GM18867 (cell line): Measurements from ENCODE around the gene DNASE1L3.
A peak's percentile ranks its signal among the peaks of the same experiment; 100 is the strongest.

Experiments
- ATAC-seq: cut with Tn5 transposase; IDR thresholded peaks from one replicate; pipeline ENCODE4 v1.9.1; 2021; ENCODE audit warnings: mild to moderate bottlenecking, moderate library complexity; ENCODE audit not compliant: unreplicated experiment

The DNASE1L3 gene

DNA sequence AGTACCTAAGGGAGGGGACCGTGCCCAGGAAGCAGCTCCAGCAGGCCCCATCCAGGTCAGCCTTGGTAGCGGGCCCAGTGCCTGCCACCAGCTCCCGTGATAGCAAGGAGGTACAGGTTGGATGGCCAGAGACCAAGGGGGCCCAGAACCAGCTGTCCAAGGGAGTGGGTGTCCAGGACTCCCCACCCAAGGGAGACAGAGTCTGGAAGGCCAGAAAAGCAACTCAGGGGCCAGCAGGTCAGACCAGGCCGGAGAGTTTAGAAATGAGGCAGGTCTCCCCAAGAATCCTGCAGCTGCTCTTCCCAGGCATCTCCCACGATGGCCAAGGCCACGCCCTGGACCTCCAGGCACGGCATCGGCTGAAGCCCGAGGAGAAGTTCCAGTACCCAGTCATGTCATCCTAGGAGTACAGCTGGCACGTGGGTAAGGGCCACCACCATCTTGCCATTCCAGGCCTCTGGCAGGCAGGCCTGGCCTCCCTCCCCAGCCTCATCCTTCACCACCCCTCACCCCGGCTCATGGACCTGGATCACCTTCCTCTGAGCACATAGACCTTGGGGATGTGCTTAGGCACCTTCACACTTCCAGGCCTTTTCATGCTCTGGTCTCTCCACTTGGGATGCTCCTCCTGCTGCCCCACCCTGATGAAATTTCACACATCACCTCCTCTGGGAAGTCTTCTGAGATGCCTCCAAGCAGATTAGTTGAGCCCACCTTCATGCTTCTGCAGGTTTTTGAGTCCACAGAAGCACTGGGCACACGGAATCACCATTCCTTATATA lies 30.5 kb downstream of the DNASE1L3 start:
- no peak for ATAC-seq

DNA sequence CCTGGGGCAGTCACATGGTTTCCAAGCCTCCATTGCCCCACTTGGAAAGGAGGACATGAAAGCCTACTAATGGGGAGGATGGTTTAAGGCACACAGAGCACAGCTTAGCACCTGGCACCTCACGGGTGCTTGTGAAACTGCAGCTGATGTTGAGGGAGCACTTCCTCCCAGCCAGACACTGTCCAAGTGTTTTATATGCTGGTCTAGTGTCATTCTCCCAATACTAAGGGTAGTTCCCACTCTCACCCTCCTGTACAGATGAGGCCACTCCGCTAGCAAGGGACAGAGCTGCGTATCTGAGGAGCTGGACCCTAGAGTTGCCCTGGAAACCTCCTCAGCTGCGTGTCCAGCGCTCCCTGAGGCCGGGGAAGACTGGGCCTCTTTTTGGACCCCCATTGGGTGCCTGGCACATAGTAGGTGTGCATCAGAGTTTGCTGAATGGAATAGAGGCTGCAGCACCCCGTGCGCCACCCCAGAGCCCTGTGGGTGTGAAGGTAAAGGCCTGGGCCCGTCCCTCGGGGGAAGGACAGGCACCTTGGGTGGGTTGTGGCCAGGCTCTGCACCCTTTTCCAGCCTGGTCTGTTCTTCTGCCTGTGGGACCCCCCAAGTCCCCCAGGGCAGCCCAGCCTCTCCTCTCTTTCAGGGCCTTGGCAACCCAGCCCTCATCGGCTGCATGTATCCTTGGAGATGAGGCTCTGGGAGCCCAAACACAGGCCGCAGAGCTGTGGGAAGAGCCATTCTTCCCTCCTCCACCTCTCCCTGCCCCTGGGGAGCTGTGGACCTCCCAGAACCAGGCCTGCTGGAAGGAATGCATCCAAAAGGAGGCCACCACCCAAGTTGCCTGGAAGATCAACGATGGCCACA lies 31.3 kb downstream of the DNASE1L3 start:
- ATAC-seq, result no peak

DNA sequence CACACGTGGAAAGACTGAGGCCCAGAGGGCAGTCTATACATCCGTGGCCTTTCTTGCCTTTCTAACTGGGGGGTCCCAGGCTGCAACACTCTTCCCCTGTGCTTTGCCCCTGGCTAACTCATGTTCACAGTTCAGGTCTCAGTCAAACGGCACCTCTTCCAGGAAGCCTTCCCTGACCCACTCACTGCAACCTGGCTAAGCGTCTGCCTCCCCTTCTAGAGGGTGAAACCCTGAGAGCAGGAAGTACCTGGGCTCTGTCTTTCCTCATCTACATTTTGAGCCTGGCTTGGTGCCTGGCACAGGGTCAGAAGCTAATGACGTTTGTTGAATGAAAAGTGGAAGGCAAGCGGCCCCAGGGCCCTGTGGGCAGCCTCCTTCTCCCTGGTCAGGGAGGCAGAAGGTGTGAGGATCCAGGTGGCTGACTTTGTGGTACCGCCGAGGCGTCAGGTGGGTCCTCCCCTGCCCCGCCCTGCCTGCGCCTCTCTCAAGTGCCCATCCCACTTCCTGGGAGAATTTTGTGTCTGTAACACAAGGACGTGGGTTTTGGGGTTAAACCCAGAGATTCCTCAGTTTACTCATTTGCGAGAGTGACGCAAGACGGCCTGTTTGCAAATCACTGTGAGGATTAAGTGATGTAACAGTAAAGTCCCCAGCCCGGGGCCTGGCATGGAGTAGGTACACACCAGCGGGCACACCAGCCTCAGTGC lies 32.1 kb downstream of the DNASE1L3 start:
- no peak for ATAC-seq

DNA sequence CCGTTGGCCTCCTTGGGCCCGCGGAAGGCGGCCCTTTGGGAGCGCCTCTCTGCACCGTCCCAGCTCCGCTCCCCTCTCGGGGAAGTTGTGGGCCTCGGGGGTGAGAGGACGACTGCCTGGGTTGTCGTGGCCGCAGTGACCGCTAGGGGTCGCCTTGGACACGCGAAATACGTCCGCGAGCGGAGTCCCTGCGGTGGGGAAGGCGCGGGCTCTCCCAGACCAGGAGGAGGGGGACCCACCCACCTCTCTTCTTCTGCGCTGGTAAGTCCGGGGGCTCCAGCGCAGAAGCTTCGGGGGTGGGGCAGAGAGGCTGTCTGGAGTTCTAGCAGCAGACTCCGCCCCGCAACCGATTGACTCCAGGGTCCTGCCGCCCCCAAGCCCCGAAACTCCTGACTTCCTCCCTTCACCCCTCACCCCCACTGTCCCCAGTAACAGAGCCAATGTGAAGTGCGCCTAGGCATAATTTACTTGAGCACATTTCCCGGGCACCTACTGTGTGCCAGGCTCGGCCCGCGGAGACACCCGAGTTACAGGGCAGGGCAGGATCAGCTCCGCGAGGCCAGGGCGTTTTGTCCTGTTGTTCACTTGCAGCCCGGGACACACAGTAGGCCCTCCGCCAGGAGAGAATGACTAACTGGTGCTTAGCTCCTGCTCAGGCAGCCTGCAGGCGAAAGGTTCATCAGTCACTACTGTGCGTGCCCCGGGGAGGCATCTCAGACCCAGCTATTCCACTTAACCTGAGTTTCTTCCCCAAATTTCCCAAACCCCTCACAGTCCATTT lies 32.8 kb downstream of the DNASE1L3 start:
- peak; percentile 82 for ATAC-seq

DNA sequence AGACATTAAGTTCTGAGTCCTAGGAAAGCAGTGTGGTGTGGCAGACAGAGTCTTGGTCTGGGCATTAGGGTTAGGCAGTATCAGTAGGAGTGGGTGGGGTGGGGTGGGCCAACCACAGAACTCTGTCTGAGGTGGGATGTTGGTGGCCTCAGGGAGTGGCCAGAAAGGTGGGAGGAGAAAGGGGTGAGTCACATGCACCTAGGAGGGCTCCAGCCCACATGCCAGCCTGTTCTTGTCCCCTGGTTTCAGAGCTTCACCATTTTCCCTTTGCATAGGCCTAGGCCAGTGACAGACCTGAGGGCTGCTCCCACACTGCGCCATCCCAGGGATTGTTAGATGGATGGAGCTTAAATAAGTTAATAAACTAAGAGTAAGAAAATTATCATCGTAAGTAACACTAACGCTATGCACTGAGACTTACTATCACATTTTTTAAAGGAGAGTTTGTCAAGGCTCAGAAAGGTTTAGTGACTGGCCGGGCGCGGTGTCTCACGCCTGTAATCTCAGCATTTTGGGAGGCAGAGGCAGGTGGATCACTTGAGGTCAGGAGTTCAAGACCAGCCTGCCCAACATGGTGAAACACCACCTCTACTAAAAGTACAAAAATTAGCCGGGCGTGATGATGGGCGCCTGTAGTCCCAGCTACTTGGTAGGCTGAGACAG lies 33.8 kb downstream of the DNASE1L3 start:
- ATAC-seq, result no peak

DNA sequence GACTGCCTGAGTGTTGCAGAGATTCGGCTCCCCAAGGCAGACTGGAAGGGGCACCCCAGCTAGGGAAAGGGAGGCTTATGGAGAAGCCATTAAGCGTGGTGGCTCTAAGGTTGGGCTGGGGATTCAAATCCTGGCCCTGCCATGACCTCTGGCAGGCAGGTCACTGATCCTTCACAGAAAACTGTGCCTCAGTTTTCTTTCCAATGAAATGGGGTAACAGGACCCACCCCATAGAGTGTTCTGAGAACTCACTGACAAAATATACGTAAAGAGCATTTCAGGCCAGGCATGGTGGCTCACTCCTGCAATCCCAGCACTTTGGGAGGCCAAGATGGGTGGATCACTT lies 34.6 kb downstream of the DNASE1L3 start:
- no peak for ATAC-seq

DNA sequence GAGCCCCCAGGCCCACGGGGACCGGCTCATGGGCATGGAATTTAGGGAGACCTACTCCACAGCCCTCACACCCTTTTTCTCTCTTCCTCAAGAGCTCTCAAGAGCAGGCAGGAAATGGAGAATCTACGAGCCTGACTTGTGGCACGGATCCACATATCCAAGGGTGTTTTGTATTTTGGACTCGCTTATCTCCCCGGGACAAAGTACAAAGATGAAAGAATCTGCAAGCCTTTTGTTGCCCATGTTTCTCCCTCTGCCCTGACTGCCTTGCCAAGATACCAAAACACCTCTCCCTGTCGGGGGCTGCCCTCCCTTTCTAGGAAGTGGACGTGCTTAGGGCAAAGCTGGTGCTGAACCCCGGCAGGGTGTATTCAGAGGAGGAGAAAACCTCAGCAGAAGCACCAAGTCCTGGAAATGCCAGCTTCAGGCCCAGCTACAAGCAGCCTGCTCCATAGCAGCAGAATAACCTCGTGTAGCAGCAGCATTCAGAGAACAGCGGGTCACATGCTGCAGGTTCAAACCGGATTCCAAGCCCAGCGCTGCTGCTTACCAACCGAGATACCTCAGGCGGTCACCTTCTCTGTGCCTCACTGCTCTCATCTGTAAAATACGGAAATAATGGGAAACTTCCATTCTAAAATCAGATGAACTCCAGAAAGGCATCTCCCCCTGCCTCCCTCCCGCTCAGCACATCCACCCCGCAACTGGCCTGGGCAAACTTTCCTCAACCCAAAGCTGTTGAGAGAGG lies 35.2 kb downstream of the DNASE1L3 start:
- ATAC-seq, result no peak

DNA sequence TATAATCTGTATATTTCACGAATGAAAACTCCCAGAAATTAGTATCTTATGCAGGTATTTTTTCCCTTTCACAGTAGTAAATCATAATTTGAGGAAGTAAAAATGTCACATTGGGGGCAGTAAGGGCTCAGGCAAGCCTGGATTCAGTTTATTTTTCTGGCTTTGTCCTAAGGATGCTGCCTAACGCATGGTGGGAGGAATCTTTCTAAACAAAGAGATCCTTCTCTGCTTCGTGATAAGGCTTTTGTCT lies 35.7 kb downstream of the DNASE1L3 start:
- no peak for ATAC-seq

DNA sequence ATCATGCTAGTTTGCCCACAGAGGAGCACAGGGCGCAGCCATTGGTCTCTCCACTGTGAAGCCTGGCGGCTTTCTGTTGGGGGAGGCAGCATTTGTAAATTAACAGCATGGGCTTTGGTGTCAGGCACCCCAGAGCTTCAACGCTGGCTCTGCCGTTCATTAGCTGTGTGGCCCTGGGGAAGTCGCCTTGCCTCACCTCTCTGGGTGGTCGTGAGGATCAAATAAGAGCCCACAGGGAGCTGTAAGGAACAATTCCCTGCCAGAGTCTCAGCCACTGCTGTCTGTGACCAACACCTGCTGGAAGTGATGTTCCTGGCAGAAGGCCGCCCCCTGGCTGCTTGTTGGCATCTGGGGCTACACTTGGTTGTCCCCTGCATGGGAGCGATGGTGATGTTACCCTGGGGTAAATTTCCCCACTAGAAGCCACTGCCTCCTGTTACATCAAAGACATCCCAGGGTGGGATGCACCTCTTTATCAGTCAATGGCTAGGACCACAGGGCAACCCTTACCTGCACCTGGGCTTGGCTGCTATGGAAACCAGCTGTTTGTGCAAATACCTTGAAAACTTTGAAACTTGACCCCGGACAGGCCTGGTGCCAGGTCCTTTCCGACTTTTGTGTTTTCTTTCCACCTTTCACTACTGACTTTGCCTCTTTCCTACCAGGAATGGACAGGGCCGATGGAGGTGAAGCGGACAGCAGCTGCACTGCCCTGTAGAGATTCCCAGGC lies 36.9 kb downstream of the DNASE1L3 start:
- peak; percentile 50 for ATAC-seq

DNA sequence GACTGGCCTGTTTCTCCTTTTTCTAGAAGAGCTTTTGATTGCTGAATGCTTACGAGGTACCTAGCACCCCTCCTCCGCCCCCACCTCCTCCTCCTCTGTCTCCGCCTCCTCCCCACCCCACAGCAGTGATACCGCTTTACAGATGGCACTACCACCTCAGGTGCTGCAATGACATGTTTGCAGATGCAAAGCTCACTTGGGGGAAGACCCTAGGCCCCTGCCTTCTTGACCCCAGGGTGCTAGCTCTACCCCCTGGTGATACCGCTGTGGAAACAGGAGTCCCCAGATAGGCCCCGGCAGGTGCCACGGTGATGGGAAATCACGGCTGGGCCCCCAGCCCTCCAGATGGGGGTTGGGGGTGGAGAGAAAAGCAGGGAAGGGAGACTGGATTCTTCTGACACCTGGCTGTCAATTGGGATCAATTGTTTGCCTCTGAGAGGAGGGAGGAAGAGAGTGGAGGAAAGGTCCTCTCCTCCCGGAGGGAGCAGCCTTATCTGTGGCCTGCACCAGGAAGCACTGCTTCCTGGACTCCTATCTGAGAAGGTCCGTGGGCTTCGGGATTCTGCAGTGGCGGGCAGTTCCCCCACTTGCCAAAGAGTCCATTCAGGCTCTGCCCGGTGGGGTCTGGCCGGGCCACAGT lies 37.6 kb downstream of the DNASE1L3 start:
- ATAC-seq, result no peak

DNA sequence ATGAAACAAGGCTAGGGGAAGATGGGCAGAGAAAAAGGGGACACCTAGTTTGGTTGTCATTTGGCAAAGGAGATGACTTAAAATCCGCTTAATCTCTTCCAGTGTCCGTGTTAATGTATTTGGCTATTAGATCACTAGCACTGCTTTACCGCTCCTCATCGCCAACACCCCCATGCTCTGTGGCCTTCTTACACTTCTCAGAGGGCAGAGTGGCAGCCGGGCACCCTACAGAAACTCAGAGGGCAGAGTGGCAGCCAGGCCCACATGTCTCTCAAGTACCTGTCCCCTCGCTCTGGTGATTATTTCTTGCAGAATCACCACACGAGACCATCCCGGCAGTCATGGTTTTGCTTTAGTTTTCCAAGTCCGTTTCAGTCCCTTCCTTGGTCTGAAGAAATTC lies 39.6 kb downstream of the DNASE1L3 start:
- ATAC-seq, result no peak

DNA sequence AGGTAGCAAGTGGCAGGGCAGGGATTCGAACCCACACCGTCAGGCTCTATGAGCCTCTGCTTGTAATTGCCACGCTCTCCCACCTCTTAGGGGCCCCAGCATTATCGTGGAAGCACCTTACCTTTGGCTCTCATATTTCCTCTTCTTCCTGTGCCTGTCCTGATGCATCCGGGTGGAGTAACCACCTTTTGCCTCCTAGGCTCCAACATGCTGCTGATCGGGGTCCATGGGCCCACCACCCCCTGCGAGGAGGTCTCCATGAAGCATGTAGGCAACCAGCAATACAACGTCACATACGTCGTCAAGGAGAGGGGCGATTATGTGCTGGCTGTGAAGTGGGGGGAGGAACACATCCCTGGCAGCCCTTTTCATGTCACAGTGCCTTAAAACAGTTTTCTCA lies 40.4 kb downstream of the DNASE1L3 start:
- ATAC-seq, result no peak

DNA sequence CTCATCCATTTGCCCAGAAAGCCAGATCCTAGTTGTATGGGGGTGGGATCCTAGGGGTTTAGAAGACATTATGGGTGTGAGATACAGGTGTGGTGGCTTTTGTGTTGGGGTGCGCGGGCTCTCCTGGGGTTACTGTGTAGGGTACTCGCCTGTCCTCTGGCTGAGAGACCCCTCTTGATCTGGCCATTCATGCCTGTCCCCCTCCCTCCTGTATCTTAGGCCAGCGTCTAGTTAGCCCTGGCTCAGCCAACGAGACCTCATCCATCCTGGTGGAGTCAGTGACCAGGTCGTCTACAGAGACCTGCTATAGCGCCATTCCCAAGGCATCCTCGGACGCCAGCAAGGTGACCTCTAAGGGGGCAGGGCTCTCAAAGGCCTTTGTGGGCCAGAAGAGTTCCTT lies 41.4 kb downstream of the DNASE1L3 start:
- ATAC-seq, result no peak

DNA sequence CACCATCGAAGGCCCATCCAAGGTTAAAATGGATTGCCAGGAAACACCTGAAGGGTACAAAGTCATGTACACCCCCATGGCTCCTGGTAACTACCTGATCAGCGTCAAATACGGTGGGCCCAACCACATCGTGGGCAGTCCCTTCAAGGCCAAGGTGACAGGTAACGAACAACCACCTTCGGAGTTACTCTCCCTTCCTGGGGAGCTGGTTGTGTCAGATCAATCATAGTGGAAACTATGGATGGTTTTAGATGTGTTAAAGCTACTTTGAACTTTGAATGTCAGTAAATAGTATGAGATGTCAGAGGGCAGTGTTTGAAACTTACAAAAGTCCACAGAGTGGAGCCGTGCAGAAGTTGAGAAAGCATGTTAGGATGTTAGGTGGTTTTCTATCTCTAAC lies 42.3 kb downstream of the DNASE1L3 start:
- ATAC-seq, result no peak

DNA sequence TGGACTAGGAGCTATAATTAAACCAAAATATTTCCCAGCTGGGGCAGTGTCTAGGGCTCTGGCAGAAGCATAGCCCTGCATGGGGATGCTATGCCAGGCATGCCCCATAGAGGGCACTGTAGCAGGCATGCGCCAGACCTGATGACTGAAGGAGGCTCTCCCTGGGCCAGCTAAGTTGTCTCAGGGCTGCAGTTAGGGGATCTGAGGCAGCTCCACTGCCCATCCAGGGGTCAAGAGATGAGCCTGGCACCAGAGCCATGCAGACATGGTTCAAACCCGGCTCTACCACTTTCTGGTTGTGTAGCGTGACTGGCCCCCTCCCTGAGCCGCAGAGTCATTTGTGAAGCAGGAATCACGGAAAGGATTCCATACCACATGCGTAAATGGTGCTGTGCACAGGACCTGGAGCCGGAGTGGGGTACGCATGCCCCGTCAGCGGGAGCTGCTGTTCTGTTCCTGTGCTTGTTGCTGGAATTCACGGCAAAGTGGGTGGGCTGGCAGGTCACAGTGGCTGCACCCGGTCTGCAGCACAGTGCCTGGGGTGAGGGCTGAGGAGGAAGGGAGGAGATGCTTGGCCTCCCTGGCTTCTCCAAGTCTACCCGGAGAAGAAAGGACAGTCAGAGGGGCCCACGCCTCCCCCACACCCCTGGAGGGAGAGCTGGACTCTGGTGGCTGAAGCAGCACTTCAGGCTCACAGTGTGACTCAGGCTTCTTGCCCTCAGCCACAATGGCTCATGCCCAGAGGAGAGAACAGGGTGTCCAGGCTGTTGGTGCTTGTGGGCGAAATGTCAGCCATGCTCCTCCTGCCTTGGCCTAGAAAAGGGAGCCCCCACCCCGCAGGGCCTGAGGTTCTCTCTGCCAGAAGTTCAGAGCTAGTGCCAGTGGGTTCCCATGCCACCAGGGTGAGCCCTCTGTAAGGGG lies 43.1 kb downstream of the DNASE1L3 start:
- peak; percentile 73 for ATAC-seq

DNA sequence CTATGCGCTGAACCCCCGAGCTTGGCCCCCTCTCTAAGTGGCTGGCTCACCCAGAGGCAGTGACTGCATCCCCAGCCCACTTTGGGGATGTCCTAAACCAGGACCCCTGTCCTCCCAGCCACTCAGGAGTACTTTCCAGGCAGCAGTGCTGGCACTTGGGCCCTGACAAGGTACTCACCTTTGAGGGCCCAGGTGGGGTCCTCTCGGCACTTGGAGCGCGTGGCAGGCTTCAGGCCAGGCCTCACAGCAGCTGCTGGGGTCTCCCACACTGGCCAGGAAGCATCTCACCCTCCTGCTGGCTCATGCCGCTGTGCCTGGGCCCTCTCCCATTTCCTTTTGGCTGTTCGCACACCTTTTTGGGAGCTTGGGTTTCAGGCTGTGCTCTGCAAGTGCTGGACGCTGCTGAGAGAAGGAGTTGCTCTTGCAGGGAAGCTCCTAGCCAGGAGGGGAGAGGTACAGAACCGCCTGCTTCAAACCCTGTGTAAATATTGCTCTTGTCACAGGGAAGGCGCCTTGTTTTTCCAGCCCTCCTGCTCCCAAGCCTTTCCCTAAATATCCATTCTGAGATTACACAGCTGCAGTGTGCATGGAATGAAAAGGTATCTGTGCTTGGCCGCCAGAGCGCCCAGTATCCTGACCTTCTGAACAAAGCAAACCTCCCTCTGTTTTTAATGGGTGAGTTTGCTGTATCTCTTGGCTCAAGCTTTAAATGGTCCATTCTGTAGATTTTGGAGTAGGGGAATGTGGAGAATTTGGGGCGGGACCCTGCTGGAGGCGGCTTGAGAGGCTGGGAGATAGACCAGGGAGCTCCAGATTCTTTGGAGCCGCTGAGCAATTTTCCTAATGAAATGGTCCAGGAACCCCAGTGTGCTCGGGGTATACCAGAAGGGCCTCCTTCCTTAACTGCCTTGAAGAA lies 45.6 kb downstream of the DNASE1L3 start:
- no peak for ATAC-seq
